ENCODE results near the gene SLC13A5.

Gene SLC13A5

DNA sequence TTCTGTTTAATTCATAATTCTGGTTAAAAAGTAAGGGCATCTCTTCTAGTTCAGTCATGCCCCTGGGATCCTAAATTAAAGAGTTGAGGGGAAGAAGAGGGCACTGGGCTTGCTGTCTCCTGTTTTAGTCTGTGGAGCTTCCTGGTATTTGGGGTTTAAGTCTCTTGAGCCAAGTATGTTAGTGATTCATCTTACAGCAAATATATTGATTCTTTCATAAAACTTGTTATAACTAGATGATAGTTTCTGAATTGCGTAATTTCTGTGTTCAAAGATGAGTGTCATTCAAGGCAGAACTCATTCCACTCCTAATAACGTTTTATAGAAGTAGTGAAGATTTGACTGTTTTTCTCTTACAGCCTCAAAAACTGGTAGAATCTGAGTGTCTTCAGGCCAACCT lies 70.6 kb downstream of the SLC13A5 start:
- Histone ChIP-seq H3K4me3 (ENCODE audit: low read depth in 1 of 2, low read length in 2 of 2) (peak overlapping the region in 1 of 2 donors; percentile 93), H3K36me3 (ENCODE audit: control insufficient read depth in 1 of 2, insufficient read depth in 2 of 2, low read length in 2 of 2) (peaks cover 14 to 37% of the 10 kb centered on the region in 2 donors), H3K27me3 (ENCODE audit: control insufficient read depth in 1 of 2, insufficient read depth in 2 of 2, low read length in 2 of 2) (no peaks in the 10 kb centered on the region), H3K4me1 (ENCODE audit: control insufficient read depth in 1 of 2, insufficient read depth in 2 of 2, low read length in 2 of 2) (peaks cover 24 to 32% of the 10 kb centered on the region in 2 donors), H3K9ac (ENCODE audit: low read depth in 1 of 2, low read length in 2 of 2) (peak overlapping the region in 1 of 2 donors; percentile 90), H3K9me3 (ENCODE audit: control insufficient read depth in 1 of 2, low read length in 2 of 2) (no peaks in the 10 kb centered on the region), H3K27ac (ENCODE audit: low read depth, low read length) (no peak overlapping the region)

- H3K4me3 ChIP-seq (ENCODE audit: low read depth in 1 of 2, low read length in 2 of 2) = peak overlapping the region; percentile 93 to 96
- H3K4me1 ChIP-seq (ENCODE audit: control insufficient read depth in 1 of 2, insufficient read depth in 2 of 2, low read length in 2 of 2) = peaks cover 24 to 32% of the 10 kb centered on the region in 2 donors
- H3K9me3 ChIP-seq (ENCODE audit: control insufficient read depth in 1 of 2, low read length in 2 of 2) = no peaks in the 10 kb centered on the region
- no peaks in the 10 kb centered on the region for H3K27me3 ChIP-seq (ENCODE audit: control insufficient read depth in 1 of 2, insufficient read depth in 2 of 2, low read length in 2 of 2)
- H3K27ac ChIP-seq (ENCODE audit: low read depth, low read length) = peak overlapping the region; percentile 84
- H3K9ac ChIP-seq (ENCODE audit: low read depth in 1 of 2, low read length in 2 of 2) = peak overlapping the region; percentile 90 to 93
- H3K36me3 ChIP-seq (ENCODE audit: control insufficient read depth in 1 of 2, insufficient read depth in 2 of 2, low read length in 2 of 2) = peaks cover 14 to 26% of the 10 kb centered on the region in 2 donors
Observed at GRCh38 chr17:6641247-6641863, 71.8 kb downstream of the SLC13A5 start.

DNA sequence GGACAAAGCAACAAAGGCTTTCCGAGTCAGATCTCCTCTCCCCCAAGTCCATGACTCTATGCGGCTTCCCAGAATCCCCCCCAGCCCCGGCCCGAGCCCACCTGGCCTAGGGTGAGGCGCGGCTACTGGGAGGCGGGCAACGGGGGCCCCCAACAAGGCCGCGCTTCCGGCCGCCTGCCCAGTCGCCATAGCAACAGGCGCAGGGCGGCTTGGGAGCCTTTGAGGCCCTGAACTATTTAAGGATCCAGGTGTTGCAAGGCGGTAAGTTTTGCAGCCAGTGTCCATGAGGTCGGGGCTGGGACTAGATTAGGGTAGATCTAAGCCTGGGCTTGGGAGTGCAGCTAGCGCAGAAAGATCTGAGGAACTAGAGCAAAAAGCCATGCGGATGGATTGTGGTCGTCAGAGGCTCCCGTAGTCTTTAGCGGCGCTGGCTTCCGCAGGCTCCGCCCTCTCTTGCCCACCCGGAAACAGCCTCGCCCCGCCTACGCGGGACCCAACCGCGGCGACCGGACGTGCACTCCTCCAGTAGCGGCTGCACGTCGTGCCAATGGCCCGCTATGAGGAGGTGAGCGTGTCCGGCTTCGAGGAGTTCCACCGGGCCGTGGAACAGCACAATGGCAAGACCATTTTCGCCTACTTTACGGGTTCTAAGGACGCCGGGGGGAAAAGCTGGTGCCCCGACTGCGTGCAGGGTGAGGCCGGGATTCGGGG lies 72.5 kb downstream of the SLC13A5 start, which contains the start of the genes KIAA0753 and TXNDC17:
Gene KIAA0753 (minus strand): TSS at position 176 of the 711 bp plus-strand sequence. CDS start 5,608 bp downstream, outside the sequence.
Gene TXNDC17 (plus strand): TSS at position 525 of the 711 bp plus-strand sequence. CDS start 23 bp downstream, at position 548.
- H3K36me3 ChIP-seq (ENCODE audit: control insufficient read depth in 1 of 2, insufficient read depth in 2 of 2, low read length in 2 of 2) = peaks cover 14 to 25% of the 10 kb centered on the region in 2 donors

GRCh38 chr17:6639586-6640535 lies 73.3 kb downstream of the SLC13A5 start:
- peak overlapping the region; percentile 93 to 96 for H3K4me3 ChIP-seq (ENCODE audit: low read depth in 1 of 2, low read length in 2 of 2)

More for the DNA sequence above, 72.5 kb downstream of the SLC13A5 start, which contains the start of the genes KIAA0753 and TXNDC17:
- H3K9ac ChIP-seq (ENCODE audit: low read depth in 1 of 2, low read length in 2 of 2) = peak within 1 kb of the TSS; percentile 90 to 93
- no peaks in the 10 kb centered on the region for H3K9me3 ChIP-seq (ENCODE audit: control insufficient read depth in 1 of 2, low read length in 2 of 2)
- H3K4me3 ChIP-seq (ENCODE audit: low read depth in 1 of 2, low read length in 2 of 2) = peak within 1 kb of the TSS; percentile 93 to 96
- H3K27me3 ChIP-seq (ENCODE audit: control insufficient read depth in 1 of 2, insufficient read depth in 2 of 2, low read length in 2 of 2) = no peaks in the 10 kb centered on the region
- peaks cover 24 to 32% of the 10 kb centered on the region in 2 donors for H3K4me1 ChIP-seq (ENCODE audit: control insufficient read depth in 1 of 2, insufficient read depth in 2 of 2, low read length in 2 of 2)
- peak within 1 kb of the TSS; percentile 84 for H3K27ac ChIP-seq (ENCODE audit: low read depth, low read length)

GRCh38 chr17:6639014-6639585 lies 74.1 kb downstream of the SLC13A5 start:
- H3K27ac ChIP-seq (ENCODE audit: low read depth, low read length) = no peak overlapping the region
- H3K27me3 ChIP-seq (ENCODE audit: control insufficient read depth in 1 of 2, insufficient read depth in 2 of 2, low read length in 2 of 2) = no peaks in the 10 kb centered on the region
- H3K9ac ChIP-seq (ENCODE audit: low read depth in 1 of 2, low read length in 2 of 2) = peak overlapping the region; percentile 81 to 90
- peaks cover 10 to 12% of the 10 kb centered on the region in 2 donors for H3K36me3 ChIP-seq (ENCODE audit: control insufficient read depth in 1 of 2, insufficient read depth in 2 of 2, low read length in 2 of 2)
- peak overlapping the region; percentile 93 to 96 for H3K4me3 ChIP-seq (ENCODE audit: low read depth in 1 of 2, low read length in 2 of 2)
- no peaks in the 10 kb centered on the region for H3K9me3 ChIP-seq (ENCODE audit: control insufficient read depth in 1 of 2, low read length in 2 of 2)
- H3K4me1 ChIP-seq (ENCODE audit: control insufficient read depth in 1 of 2, insufficient read depth in 2 of 2, low read length in 2 of 2) = peaks cover 24 to 32% of the 10 kb centered on the region in 2 donors

More at GRCh38 chr17:6639586-6640535, 73.3 kb downstream of the SLC13A5 start:
- H3K27ac ChIP-seq (ENCODE audit: low read depth, low read length) = peak overlapping the region; percentile 84
- H3K36me3 ChIP-seq (ENCODE audit: control insufficient read depth in 1 of 2, insufficient read depth in 2 of 2, low read length in 2 of 2) = peaks cover 12 to 19% of the 10 kb centered on the region in 2 donors
- H3K9ac ChIP-seq (ENCODE audit: low read depth in 1 of 2, low read length in 2 of 2) = peak overlapping the region; percentile 90 to 93
- H3K4me1 ChIP-seq (ENCODE audit: control insufficient read depth in 1 of 2, insufficient read depth in 2 of 2, low read length in 2 of 2) = peaks cover 24 to 32% of the 10 kb centered on the region in 2 donors
- H3K27me3 ChIP-seq (ENCODE audit: control insufficient read depth in 1 of 2, insufficient read depth in 2 of 2, low read length in 2 of 2) = no peaks in the 10 kb centered on the region
- H3K9me3 ChIP-seq (ENCODE audit: control insufficient read depth in 1 of 2, low read length in 2 of 2) = no peaks in the 10 kb centered on the region

GRCh38 chr17:6638046-6638908 lies 74.9 kb downstream of the SLC13A5 start:
- Histone ChIP-seq H3K9me3 (ENCODE audit: control insufficient read depth in 1 of 2, low read length in 2 of 2) (no peaks in the 10 kb centered on the region), H3K36me3 (ENCODE audit: control insufficient read depth in 1 of 2, insufficient read depth in 2 of 2, low read length in 2 of 2) (peaks cover 2 to 11% of the 10 kb centered on the region in 2 donors), H3K27me3 (ENCODE audit: control insufficient read depth in 1 of 2, insufficient read depth in 2 of 2, low read length in 2 of 2) (no peaks in the 10 kb centered on the region), H3K4me3 (ENCODE audit: low read depth in 1 of 2, low read length in 2 of 2) (peak overlapping the region in 1 of 2 donors; percentile 96), H3K27ac (ENCODE audit: low read depth, low read length) (no peak overlapping the region), H3K9ac (ENCODE audit: low read depth in 1 of 2, low read length in 2 of 2) (peak overlapping the region in 1 of 2 donors; percentile 90), H3K4me1 (ENCODE audit: control insufficient read depth in 1 of 2, insufficient read depth in 2 of 2, low read length in 2 of 2) (peaks cover 24 to 32% of the 10 kb centered on the region in 2 donors)

DNA sequence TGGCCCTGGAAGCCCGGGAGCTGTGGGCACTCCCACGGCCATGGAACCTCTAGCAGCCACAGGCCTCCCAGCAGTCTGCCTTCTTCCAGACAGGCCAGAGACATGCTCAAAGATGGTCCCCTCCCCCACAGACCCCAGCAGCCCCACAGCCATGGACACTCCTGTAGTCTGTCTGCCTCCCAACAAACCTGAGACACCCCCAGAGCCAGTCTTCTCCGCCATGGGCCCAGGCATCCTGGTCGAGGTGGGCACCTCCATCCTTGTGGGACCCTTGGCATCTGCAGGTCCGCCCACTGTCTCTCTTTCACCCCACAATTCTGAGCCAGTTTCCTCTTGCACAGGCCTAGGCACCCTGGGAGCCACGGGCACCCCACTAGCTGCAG lies 75.7 kb downstream of the SLC13A5 start:
- no peaks in the 10 kb centered on the region for H3K9me3 ChIP-seq (ENCODE audit: control insufficient read depth in 1 of 2, low read length in 2 of 2)
- H3K4me1 ChIP-seq (ENCODE audit: control insufficient read depth in 1 of 2, insufficient read depth in 2 of 2, low read length in 2 of 2) = peaks cover 20 to 29% of the 10 kb centered on the region in 2 donors
- no peak overlapping the region for H3K9ac ChIP-seq (ENCODE audit: low read depth in 1 of 2, low read length in 2 of 2)
- no peak overlapping the region for H3K27ac ChIP-seq (ENCODE audit: low read depth, low read length)
- no peaks in the 10 kb centered on the region for H3K27me3 ChIP-seq (ENCODE audit: control insufficient read depth in 1 of 2, insufficient read depth in 2 of 2, low read length in 2 of 2)
- no peak overlapping the region for H3K4me3 ChIP-seq (ENCODE audit: low read depth in 1 of 2, low read length in 2 of 2)
- H3K36me3 ChIP-seq (ENCODE audit: control insufficient read depth in 1 of 2, insufficient read depth in 2 of 2, low read length in 2 of 2) = peaks cover 4 to 13% of the 10 kb centered on the region in 2 donors

DNA sequence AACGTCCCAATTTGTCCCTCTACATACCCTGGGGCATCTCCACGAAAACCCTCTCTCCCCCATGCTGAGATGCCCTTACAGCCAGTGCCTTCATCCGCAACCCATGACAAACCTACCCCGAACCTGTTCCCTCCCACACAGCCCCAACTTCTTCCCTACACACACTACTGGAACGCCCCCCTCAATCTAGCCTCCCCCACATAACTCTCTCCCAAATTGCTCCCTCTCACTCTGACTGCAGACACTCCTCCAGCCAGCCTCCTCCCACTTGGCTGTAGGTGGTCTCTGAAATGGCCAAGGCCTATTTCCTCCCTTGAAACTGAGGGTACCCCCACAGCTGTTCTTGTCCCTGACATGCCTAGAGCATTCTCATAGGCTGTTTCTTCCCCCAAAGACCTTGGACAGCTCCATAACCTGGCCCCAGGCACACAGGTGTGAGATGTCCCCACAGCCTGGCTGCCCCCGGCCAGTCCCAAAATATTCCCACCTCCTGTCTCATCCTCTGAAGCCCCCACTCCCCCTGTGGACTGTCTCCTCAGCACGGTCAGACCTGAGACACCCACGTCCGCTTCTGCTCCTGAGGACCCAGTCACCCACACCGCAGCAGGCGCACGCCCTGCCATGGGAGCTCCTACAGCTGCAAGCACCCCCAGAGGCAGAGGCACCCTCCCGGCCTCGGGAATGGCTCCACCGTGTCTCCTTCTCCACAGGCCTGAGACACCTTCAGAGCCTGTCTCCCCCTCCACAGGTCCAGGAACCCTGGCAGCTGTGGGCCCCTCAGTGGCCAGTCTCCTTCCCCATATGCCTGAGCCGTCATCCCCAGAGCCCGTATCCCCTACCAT lies 76.3 kb downstream of the SLC13A5 start:
- Histone ChIP-seq H3K4me1 (ENCODE audit: control insufficient read depth in 1 of 2, insufficient read depth in 2 of 2, low read length in 2 of 2) (peaks cover 14 to 23% of the 10 kb centered on the region in 2 donors), H3K36me3 (ENCODE audit: control insufficient read depth in 1 of 2, insufficient read depth in 2 of 2, low read length in 2 of 2) (peaks cover 4 to 19% of the 10 kb centered on the region in 2 donors), H3K27ac (ENCODE audit: low read depth, low read length) (no peak overlapping the region), H3K27me3 (ENCODE audit: control insufficient read depth in 1 of 2, insufficient read depth in 2 of 2, low read length in 2 of 2) (no peaks in the 10 kb centered on the region), H3K4me3 (ENCODE audit: low read depth in 1 of 2, low read length in 2 of 2) (no peak overlapping the region), H3K9ac (ENCODE audit: low read depth in 1 of 2, low read length in 2 of 2) (no peak overlapping the region), H3K9me3 (ENCODE audit: control insufficient read depth in 1 of 2, low read length in 2 of 2) (no peaks in the 10 kb centered on the region)

All from duodenal mucosa (tissue), 2 donors.